HG02884 (cell line): ENCODE data around the gene ELOVL7.
"Not testable (repeated sequence)": the region's sequence is repeated elsewhere in the genome, so short reads cannot be mapped to it uniquely, and the experiment has no call there.

ENCODE experiments used
- ATAC-seq: cut with Tn5 transposase; IDR thresholded peaks from one replicate; pipeline ENCODE4 v1.9.1; 2021; ENCODE audit warnings: mild to moderate bottlenecking, moderate library complexity; ENCODE audit not compliant: unreplicated experiment

ELOVL7 gene

GRCh38 chr5:60795424-60795950 is 48.6 kb downstream of the ELOVL7 start:
- ATAC-seq: not testable (repeated sequence)

- ATAC-seq: no peak
These were observed 49.4 kb downstream of the ELOVL7 start for GRCh38 chr5:60794691-60795090.

- no peak for ATAC-seq
These were observed 51.6 kb downstream of the ELOVL7 start for GRCh38 chr5:60792438-60792837.

GRCh38 chr5:60789551-60789950 is 54.5 kb downstream of the ELOVL7 start:
- ATAC-seq: no peak

- no peak for ATAC-seq
These were observed 55.1 kb downstream of the ELOVL7 start for GRCh38 chr5:60788863-60789513.

GRCh38 chr5:60779466-60779865 is 64.6 kb downstream of the ELOVL7 start:
- no peak for ATAC-seq

- ATAC-seq: no peak
These were observed 67.7 kb downstream of the ELOVL7 start for GRCh38 chr5:60776343-60776742.

GRCh38 chr5:60765019-60765709 is 78.9 kb downstream of the ELOVL7 start:
- ATAC-seq: no peak

GRCh38 chr5:60763061-60763460 is 81.0 kb downstream of the ELOVL7 start:
- no peak for ATAC-seq

GRCh38 chr5:60754495-60754894 is 89.6 kb downstream of the ELOVL7 start:
- no peak for ATAC-seq

GRCh38 chr5:60744682-60745081 is 99.4 kb downstream of the ELOVL7 start:
- no peak for ATAC-seq

GRCh38 chr5:60743511-60744314 is 100.4 kb downstream of the ELOVL7 start:
- no peak for ATAC-seq

- ATAC-seq: no peak
These were observed 103.7 kb downstream of the ELOVL7 start for GRCh38 chr5:60740322-60740721.

GRCh38 chr5:60738933-60739332 is 105.1 kb downstream of the ELOVL7 start:
- ATAC-seq: no peak

GRCh38 chr5:60738461-60738860 is 105.6 kb downstream of the ELOVL7 start:
- peak; percentile 76 for ATAC-seq

GRCh38 chr5:60730858-60731257 is 113.2 kb downstream of the ELOVL7 start:
- not testable (repeated sequence) for ATAC-seq

GRCh38 chr5:60727033-60727679 is 116.9 kb downstream of the ELOVL7 start:
- ATAC-seq: no peak

- ATAC-seq: no peak
These were observed 119.9 kb downstream of the ELOVL7 start for GRCh38 chr5:60724126-60724525.

- ATAC-seq: no peak
These were observed 121.7 kb downstream of the ELOVL7 start for GRCh38 chr5:60722416-60722815.

- ATAC-seq: no peak
These were observed 124.7 kb downstream of the ELOVL7 start for GRCh38 chr5:60719329-60719728.
